Stimulated activated CD4-positive, alpha-beta T cell treated with anti-CD3 and anti-CD28 coated beads, Interleukin-4, amount 100 ng/mL, for 1 hour (primary cell): ENCODE measurements around the gene ACSM6.
"Not testable (repeated sequence)": the region's sequence is repeated elsewhere in the genome, so short reads cannot be mapped to it uniquely, and the experiment has no call there.

Experiments
- DNase-seq: peaks from one replicate; pipeline ENCODE4 v3.0.0-alpha.2; 2020

The ACSM6 gene

GRCh38 chr10:95193944-95194343, at the start of gene ACSM6:
ACSM6 (plus strand) TSS chr10:95194238; CDS start chr10:95194486, 248 bp downstream.
- DNase-seq = no peak

GRCh38 chr10:95168694-95169093, 25.3 kb upstream of the ACSM6 start:
- DNase-seq = no peak

- no peak for DNase-seq
These were observed 24.5 kb upstream of the ACSM6 start for GRCh38 chr10:95169522-95169921.

GRCh38 chr10:95170790-95171189, 23.2 kb upstream of the ACSM6 start:
- no peak for DNase-seq

- DNase-seq = no peak
These were observed 22.7 kb upstream of the ACSM6 start for GRCh38 chr10:95171336-95171735.

GRCh38 chr10:95172851-95173250, 21.2 kb upstream of the ACSM6 start:
- no peak for DNase-seq

- no peak for DNase-seq
These were observed 17.9 kb upstream of the ACSM6 start for GRCh38 chr10:95176101-95176500.

GRCh38 chr10:95177429-95177828, 16.6 kb upstream of the ACSM6 start:
- no peak for DNase-seq

- no peak for DNase-seq
These were observed 15.8 kb upstream of the ACSM6 start for GRCh38 chr10:95178266-95178665.

- DNase-seq = no peak
These were observed 15.2 kb upstream of the ACSM6 start for GRCh38 chr10:95178797-95179196.

GRCh38 chr10:95181726-95182125, 12.3 kb upstream of the ACSM6 start:
- no peak for DNase-seq

GRCh38 chr10:95183271-95184230, 10.5 kb upstream of the ACSM6 start:
- DNase-seq = peak; percentile 73

GRCh38 chr10:95187617-95188016, 6.4 kb upstream of the ACSM6 start:
- no peak for DNase-seq

GRCh38 chr10:95188593-95188992, 5.4 kb upstream of the ACSM6 start:
- DNase-seq = no peak

GRCh38 chr10:95196046-95196445, 2.0 kb downstream of the ACSM6 start:
- DNase-seq = no peak

- no peak for DNase-seq
These were observed 7.7 kb downstream of the ACSM6 start for GRCh38 chr10:95201736-95202135.

GRCh38 chr10:95202865-95203264, 8.8 kb downstream of the ACSM6 start:
- DNase-seq = not testable (repeated sequence)

GRCh38 chr10:95208702-95209391, 14.8 kb downstream of the ACSM6 start:
- DNase-seq = no peak

- DNase-seq = no peak
These were observed 15.6 kb downstream of the ACSM6 start for GRCh38 chr10:95209509-95210127.

- no peak for DNase-seq
These were observed 17.7 kb downstream of the ACSM6 start for GRCh38 chr10:95211606-95212279.

- DNase-seq = no peak
These were observed 20.3 kb downstream of the ACSM6 start for GRCh38 chr10:95214369-95214768.

- DNase-seq = no peak
These were observed 20.8 kb downstream of the ACSM6 start for GRCh38 chr10:95214793-95215192.

GRCh38 chr10:95217476-95217875, 23.4 kb downstream of the ACSM6 start:
- no peak for DNase-seq
